Progenitor cell of endocrine pancreas (in vitro differentiated cells): ENCODE data around the gene CACNB4. TPM values are rescaled to one million over a fixed set of nuclear protein-coding genes. Genes with fewer than 3 reads are reported as not detected.

Source experiments
- DNase-seq: peaks from one replicate; pipeline ENCODE4 v3.0.0; 2021; ENCODE audit warnings: low spot score; ENCODE audit not compliant: unreplicated experiment
- H3K27ac Mint-ChIP-seq: 2 replicates; pipeline ENCODE4 v1.8.0; 2021; ENCODE audit warnings: mild to moderate bottlenecking, moderate library complexity, mixed read lengths
- H3K27me3 Mint-ChIP-seq: 2 replicates; pipeline ENCODE4 v1.8.0; 2021; ENCODE audit warnings: mixed read lengths
- H3K36me3 Mint-ChIP-seq: 2 replicates; pipeline ENCODE4 v1.8.0; 2022; ENCODE audit warnings: mixed read lengths; ENCODE audit not compliant: insufficient read depth
- H3K4me1 Mint-ChIP-seq: 2 replicates; pipeline ENCODE4 v1.8.0; 2021; ENCODE audit warnings: low read depth, mixed read lengths
- H3K4me3 Mint-ChIP-seq: 2 replicates; pipeline ENCODE4 v1.8.0; 2021; ENCODE audit warnings: low read depth, mild to moderate bottlenecking, moderate library complexity, mixed read lengths
- H3K9me3 Mint-ChIP-seq: 2 replicates; pipeline ENCODE4 v1.8.0; 2021; ENCODE audit warnings: low read depth, mixed read lengths
- total RNA-seq: library from RNA; stranded (reverse); gene quantifications from 2 replicates; pipeline ENCODE4 v1.2.1, GENCODE V29; 2021
- TF ChIP-seq, protein P1 (sequence below): fragments of 200-600 bp; sonication (generic); IDR thresholded peaks from one replicate; pipeline ENCODE4 v1.5.0; 2021; ENCODE audit warnings: antibody characterized with exemption, mild to moderate bottlenecking; ENCODE audit not compliant: unreplicated experiment

CACNB4 gene
- total RNA-seq, 1 donor from 2014 or later, result 2.5 TPM

DNA sequence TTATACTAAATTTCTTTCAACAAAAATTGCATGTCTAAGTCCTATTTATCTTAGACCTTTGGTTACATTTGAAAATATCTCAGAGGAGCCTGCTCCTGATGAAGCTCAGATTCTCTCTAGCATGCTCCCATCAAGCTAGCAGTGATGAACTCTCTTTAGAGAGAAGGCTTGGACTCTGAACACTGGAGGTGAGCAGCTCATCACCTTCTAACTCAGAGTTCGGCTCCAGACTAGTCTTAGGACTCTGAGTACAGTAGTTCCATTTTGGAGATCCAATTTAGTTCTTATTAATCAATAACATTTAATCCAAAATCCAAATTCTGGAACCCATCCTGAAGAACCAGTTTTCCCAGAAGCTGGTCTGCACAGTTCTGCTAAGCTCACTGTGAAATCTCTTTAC is 107.8 kb downstream of the CACNB4 start:
- no peak for DNase-seq
- Mint-ChIP-seq H3K27ac (no peak overlapping the region), H3K9me3 (no peaks in the 10 kb centered on the region), H3K4me3 (no peak overlapping the region), H3K4me1 (peaks cover 3% of the 10 kb centered on the region), H3K27me3 (peaks cover 22% of the 10 kb centered on the region), H3K36me3 (peaks cover 1% of the 10 kb centered on the region)
- TF ChIP-seq, protein P1, sequence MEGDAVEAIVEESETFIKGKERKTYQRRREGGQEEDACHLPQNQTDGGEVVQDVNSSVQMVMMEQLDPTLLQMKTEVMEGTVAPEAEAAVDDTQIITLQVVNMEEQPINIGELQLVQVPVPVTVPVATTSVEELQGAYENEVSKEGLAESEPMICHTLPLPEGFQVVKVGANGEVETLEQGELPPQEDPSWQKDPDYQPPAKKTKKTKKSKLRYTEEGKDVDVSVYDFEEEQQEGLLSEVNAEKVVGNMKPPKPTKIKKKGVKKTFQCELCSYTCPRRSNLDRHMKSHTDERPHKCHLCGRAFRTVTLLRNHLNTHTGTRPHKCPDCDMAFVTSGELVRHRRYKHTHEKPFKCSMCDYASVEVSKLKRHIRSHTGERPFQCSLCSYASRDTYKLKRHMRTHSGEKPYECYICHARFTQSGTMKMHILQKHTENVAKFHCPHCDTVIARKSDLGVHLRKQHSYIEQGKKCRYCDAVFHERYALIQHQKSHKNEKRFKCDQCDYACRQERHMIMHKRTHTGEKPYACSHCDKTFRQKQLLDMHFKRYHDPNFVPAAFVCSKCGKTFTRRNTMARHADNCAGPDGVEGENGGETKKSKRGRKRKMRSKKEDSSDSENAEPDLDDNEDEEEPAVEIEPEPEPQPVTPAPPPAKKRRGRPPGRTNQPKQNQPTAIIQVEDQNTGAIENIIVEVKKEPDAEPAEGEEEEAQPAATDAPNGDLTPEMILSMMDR, result no peak

DNA sequence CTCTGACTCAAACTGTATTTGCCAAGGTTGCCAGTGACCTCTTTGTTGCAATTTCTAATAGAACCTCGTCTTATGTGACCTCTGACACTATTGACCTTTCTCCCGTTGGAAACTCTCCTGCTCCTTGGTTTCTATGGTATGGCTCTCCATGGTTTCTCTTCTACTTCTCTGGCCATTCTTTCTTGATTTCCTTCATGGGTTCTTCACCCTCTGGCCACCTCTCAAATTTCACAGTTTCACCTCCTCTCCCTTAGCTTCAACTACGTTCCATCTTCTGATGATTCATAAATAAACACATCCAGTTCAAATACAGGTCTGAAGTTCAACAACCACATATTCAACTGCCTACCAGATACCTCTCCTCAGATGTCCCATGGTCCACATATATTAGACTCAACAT is 109.5 kb downstream of the CACNB4 start:
- DNase-seq, result no peak
- H3K27me3 Mint-ChIP-seq, result peaks cover 21% of the 10 kb centered on the region
- H3K27ac Mint-ChIP-seq, result no peak overlapping the region
- TF ChIP-seq, protein P1, result no peak
- H3K4me1 Mint-ChIP-seq, result no peaks in the 10 kb centered on the region
- H3K36me3 Mint-ChIP-seq, result peaks cover 1% of the 10 kb centered on the region
- H3K9me3 Mint-ChIP-seq, result no peaks in the 10 kb centered on the region
- H3K4me3 Mint-ChIP-seq, result no peak overlapping the region

DNA sequence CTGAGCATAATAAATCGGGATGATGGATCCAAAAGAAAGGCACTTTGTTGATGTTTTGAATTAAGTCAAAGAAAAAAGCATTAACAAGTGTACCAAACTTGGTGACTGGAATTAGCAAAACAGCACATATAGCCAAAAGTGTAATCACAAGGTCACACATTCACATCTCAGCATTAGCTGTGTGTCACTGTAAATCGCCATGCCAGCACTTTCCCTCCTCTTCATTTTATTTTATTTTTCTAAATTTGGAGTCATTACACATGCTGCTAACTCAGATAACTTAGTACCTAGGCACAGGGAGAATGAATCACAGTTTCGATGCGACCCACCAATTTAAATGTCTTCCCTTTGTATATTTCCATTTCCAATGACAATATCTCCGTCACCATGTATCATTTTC is 111.4 kb downstream of the CACNB4 start:
- H3K36me3 Mint-ChIP-seq, result no peaks in the 10 kb centered on the region
- H3K9me3 Mint-ChIP-seq, result no peaks in the 10 kb centered on the region
- TF ChIP-seq, protein P1, result no peak
- H3K27me3 Mint-ChIP-seq, result peaks cover 13% of the 10 kb centered on the region
- H3K4me1 Mint-ChIP-seq, result no peaks in the 10 kb centered on the region
- no peak overlapping the region for H3K4me3 Mint-ChIP-seq
- H3K27ac Mint-ChIP-seq, result no peak overlapping the region
- no peak for DNase-seq

DNA sequence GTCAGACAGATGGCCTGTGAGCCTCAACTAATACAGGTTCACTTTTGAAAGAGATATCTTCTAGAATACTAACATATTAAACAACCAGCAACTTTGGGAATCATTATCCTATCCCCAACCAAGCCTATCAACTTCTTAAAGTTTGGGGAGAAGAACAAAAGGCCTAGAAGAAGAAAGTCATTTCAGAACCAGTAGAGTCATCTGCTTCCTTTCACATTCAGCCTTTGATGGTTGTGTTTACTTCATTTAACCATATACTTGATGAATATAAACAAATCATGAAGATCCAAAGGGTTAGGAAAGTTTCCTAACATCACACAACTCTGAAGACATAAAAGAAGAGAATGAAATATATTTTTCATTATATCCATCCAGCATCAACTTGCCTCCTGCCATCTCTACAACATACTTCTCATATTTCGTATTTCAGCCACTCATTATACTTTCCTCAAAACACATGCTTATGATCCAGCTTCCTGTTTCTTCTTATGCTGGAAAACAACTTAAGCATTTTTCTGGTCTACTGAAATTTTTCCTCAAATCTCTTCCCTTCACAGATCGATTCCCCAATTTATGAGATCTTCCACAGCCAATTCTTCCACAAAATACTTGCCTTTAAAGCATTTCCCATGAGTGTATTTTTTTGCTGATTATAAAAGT is 114.3 kb downstream of the CACNB4 start:
- Mint-ChIP-seq H3K27ac (no peak overlapping the region), H3K27me3 (no peaks in the 10 kb centered on the region), H3K4me1 (no peaks in the 10 kb centered on the region), H3K36me3 (no peaks in the 10 kb centered on the region), H3K4me3 (no peak overlapping the region), H3K9me3 (peaks cover 3% of the 10 kb centered on the region)
- DNase-seq, result no peak
- TF ChIP-seq, protein P1, result no peak

DNA sequence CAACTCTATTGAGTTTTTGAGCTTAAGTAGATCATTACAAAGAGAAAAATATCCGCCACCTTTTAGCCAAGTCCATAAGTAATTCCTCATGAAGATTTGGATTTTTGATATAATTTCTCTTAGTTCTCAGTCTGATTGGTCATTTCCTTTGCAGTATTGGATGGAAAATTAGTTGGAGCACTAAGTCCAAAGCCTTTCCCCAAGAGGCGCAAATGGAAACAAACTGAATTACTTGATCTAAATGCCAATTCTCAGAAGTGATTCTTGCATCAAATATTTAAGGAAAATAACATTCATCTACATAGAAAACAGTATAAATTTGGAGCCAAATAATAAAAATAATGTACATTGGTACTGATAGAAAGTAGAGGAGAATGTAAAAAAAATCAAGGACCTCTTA is 115.6 kb downstream of the CACNB4 start:
- no peak for DNase-seq
- no peak overlapping the region for H3K4me3 Mint-ChIP-seq
- peaks cover 3% of the 10 kb centered on the region for H3K9me3 Mint-ChIP-seq
- H3K27ac Mint-ChIP-seq, result no peak overlapping the region
- no peaks in the 10 kb centered on the region for H3K27me3 Mint-ChIP-seq
- TF ChIP-seq, protein P1, result no peak
- no peaks in the 10 kb centered on the region for H3K36me3 Mint-ChIP-seq
- H3K4me1 Mint-ChIP-seq, result no peaks in the 10 kb centered on the region
